BJ (cell line): ENCODE results near the gene ANAPC10. TPM values are rescaled to one million over a fixed set of nuclear protein-coding genes. Genes with fewer than 3 reads are reported as not detected.

Experiments
- CTCF ChIA-PET: fragments of 350-600 bp; formaldehyde crosslinking; extraction: SDS; loops from one replicate; lab custom pipeline; 2021; ENCODE audit warnings: antibody characterized with exemption, inconsistent platforms; lab: Yijun Ruan, JAX
- POLR2A ChIA-PET: fragments of 300-600 bp; sonication (Branson Sonifier 250); formaldehyde crosslinking; extraction: SDS; loops from one replicate; lab custom pipeline; 2021; ENCODE audit warnings: antibody characterized with exemption; lab: Charles Lee
- DNase-seq: peaks from one replicate; pipeline ENCODE4 v3.0.0-alpha.2; 2011; ENCODE audit warnings: low read depth
- H3K27me3 ChIP-seq: 2 replicates; pipeline ENCODE4 v1.6.0; 2011; ENCODE audit warnings: low read length; ENCODE audit not compliant: control insufficient read depth, insufficient read depth
- H3K36me3 ChIP-seq: 2 replicates; pipeline ENCODE4 v1.5.1; 2011; ENCODE audit warnings: low read length; ENCODE audit not compliant: control insufficient read depth, insufficient read depth
- H3K4me3 ChIP-seq: 2 replicates; pipeline ENCODE4 v1.5.1; 2011; ENCODE audit warnings: low read depth, mild to moderate bottlenecking, control low read depth, low read length
- CTCF ChIP-seq: IDR thresholded peaks from 2 replicates; pipeline ENCODE4 v1.5.1; 2011; ENCODE audit warnings: low read depth, mild to moderate bottlenecking, control low read depth, inconsistent platforms, low read length, moderate library complexity; ENCODE audit not compliant: insufficient read depth
- polyA plus RNA-seq: library from polyadenylated mRNA; depleted of rRNA; stranded (reverse); fragments of >200 nt; gene quantifications from 2 replicates; pipeline ENCODE4 v1.2.3, GENCODE V29; 2011

Gene ANAPC10
- polyA plus RNA-seq, 1 experiment = 10.3 TPM

- Histone ChIP-seq H3K4me3 (no peak overlapping the region), H3K27me3 (no peaks in the 10 kb centered on the region), H3K36me3 (no peaks in the 10 kb centered on the region; the same call in 1 of the 2 replicates)
- no peak for TF ChIP-seq CTCF
- DNase-seq = no peak
- CTCF ChIA-PET = interaction anchor here (0.9 to 1.5 kb wide), 2 partner anchors 256 to 884 kb away, joined by 3 read pairs; no protein-coding TSS in a partner anchor
- POLR2A ChIA-PET = no interaction called here
Measured at GRCh38 chr4:145058256-145058655, 39.7 kb downstream of the ANAPC10 start.

DNA sequence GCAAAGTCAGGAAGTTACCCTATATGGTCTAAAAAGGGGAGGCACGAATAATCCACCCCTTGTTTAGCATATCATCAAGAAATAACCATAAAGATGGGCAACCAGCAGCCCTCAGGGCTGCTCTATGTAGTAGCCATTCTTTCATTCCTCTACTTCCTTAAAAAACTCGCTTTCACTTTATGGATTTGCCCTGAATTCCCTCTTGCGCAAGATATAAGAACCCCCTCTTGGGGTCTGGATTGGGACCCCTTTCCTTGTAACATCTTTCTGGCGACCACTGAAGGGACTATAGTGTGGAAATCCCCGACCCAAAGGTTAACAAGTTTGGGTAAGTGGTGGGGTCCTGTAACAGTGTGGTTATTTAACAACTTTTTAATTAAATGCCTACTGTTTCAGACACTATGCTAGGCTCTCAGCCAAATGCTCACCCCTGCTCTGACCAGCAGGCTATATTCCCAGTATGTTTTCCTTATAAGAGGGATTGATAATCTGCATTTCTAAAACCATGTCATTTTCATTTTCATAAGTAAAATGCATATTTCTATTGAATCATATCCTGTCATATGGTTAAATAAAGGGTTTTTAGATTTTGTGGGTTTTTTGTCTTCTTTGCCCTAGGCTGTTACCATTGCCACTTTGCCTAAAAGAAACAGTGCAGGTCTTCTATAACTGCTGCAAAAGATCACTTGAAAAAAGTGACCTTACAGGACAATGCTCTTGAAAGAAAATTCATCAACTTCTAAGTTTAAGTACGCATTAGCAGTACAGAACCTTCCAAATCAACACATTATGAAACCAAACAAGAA is 41.5 kb downstream of the ANAPC10 start:
- no peak for DNase-seq
- Histone ChIP-seq H3K27me3 (no peaks in the 10 kb centered on the region), H3K4me3 (no peak overlapping the region), H3K36me3 (no peaks in the 10 kb centered on the region)
- CTCF ChIA-PET = no interaction called here
- no peak for TF ChIP-seq CTCF
- POLR2A ChIA-PET = no interaction called here

DNA sequence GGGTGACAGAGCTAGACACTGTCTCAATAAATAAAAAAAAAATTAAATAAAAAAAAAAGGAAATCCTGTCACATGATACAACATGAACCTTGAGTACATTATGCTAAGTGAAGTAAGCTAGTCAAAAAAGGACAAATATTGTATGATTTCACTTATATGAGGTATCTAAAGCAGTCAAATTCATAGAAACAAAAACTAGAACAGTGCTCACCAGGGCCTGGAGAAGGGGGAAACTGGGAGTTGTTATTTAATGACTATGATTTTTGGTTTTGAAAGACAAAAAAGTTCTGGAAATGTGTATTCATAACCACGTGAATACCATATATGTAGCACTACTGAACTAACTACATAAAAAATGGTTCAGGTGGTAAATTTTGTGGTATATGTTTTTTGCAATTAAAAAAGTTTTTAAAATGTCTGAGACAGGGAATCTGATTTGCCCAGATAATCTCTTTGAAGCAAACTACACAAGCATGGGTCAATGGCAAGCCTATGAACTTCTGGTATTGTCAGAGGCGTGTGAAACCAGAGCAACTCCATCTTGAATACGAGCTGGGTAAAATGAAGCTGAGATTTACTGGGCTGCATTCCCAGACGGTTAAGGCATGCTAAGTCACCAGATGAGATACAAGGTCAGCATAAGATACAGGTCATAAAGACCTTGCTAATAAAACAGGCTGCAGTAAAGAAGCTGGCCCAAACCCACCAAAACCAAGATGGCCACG is 42.3 kb downstream of the ANAPC10 start:
- POLR2A ChIA-PET = no interaction called here
- TF ChIP-seq CTCF = no peak
- no peaks in the 10 kb centered on the region for H3K27me3 ChIP-seq
- H3K4me3 ChIP-seq = no peak overlapping the region
- CTCF ChIA-PET = no interaction called here
- no peaks in the 10 kb centered on the region for H3K36me3 ChIP-seq
- DNase-seq = no peak

GRCh38 chr4:145049241-145049640 is 48.8 kb downstream of the ANAPC10 start:
- H3K36me3 ChIP-seq = no peaks in the 10 kb centered on the region
- no peak overlapping the region for H3K4me3 ChIP-seq
- ChIA-PET CTCF (no interaction called here), POLR2A (no interaction called here)
- no peak for DNase-seq
- no peak for TF ChIP-seq CTCF
- H3K27me3 ChIP-seq = no peaks in the 10 kb centered on the region

DNA sequence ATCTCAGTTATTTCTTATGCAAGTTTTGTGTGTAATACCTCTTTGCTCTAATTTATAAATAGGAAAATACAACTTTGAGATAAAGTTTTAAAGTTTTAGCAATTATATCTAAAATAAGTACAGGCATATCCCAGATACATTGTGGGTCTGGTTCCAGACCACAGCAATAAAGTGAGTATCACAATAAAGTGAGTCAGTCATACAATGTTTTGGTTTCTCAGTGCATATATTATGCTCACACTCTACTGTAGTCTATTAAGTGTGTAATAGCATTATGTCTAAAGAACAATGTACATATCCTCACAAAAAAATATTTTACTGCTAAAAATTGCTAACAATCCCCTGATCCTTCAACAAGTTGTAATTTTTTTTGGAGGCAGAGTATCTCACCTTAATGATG is 49.2 kb downstream of the ANAPC10 start:
- no peak for TF ChIP-seq CTCF
- no peak for DNase-seq

More for the DNA sequence above, 49.2 kb downstream of the ANAPC10 start:
- ChIA-PET CTCF (no interaction called here), POLR2A (no interaction called here)
- H3K36me3 ChIP-seq = no peaks in the 10 kb centered on the region
- H3K27me3 ChIP-seq = no peaks in the 10 kb centered on the region
- no peak overlapping the region for H3K4me3 ChIP-seq
